ENCODE data around the gene PAM.

DNA sequence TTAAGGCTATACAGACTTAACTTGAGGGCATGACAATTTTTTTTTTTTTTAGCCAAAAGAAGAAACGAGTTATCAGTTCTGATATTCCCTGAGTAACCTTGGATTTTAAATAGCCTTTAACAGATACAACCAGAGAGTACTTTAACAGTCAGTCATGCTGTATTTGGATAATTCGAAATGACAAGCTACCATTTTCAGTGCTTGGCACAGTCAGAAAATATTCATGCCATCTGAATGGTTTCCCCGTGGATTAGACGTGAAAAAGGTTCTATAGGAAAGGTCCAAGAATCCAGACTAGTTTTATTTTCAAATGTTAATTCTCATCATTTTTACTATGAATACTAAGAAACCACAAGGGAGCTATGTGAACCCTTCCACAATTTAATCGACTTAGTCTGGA is 165.7 kb downstream of the PAM start:
- TF ChIP-seq, protein P1, sequence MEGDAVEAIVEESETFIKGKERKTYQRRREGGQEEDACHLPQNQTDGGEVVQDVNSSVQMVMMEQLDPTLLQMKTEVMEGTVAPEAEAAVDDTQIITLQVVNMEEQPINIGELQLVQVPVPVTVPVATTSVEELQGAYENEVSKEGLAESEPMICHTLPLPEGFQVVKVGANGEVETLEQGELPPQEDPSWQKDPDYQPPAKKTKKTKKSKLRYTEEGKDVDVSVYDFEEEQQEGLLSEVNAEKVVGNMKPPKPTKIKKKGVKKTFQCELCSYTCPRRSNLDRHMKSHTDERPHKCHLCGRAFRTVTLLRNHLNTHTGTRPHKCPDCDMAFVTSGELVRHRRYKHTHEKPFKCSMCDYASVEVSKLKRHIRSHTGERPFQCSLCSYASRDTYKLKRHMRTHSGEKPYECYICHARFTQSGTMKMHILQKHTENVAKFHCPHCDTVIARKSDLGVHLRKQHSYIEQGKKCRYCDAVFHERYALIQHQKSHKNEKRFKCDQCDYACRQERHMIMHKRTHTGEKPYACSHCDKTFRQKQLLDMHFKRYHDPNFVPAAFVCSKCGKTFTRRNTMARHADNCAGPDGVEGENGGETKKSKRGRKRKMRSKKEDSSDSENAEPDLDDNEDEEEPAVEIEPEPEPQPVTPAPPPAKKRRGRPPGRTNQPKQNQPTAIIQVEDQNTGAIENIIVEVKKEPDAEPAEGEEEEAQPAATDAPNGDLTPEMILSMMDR (IDR thresholded peaks at IDR 0.05; ENCODE audit: extremely low read depth in 1 of 2, insufficient read depth in 1 of 2, low read depth in 1 of 2, low read length in 2 of 2): no peak
- no peak for TF ChIP-seq JUN (IDR thresholded peaks at IDR 0.05; ENCODE audit: borderline replicate concordance, insufficient read depth, insufficient read length, low read depth)
